ENCODE data around the gene MED9. TPM values are rescaled to one million over a fixed set of nuclear protein-coding genes. Genes with fewer than 3 reads are reported as not detected.

The MED9 gene
- total and polyA plus RNA-seq, 4 donors, result 6.4 to 12.5 (median 8.8) TPM

DNA sequence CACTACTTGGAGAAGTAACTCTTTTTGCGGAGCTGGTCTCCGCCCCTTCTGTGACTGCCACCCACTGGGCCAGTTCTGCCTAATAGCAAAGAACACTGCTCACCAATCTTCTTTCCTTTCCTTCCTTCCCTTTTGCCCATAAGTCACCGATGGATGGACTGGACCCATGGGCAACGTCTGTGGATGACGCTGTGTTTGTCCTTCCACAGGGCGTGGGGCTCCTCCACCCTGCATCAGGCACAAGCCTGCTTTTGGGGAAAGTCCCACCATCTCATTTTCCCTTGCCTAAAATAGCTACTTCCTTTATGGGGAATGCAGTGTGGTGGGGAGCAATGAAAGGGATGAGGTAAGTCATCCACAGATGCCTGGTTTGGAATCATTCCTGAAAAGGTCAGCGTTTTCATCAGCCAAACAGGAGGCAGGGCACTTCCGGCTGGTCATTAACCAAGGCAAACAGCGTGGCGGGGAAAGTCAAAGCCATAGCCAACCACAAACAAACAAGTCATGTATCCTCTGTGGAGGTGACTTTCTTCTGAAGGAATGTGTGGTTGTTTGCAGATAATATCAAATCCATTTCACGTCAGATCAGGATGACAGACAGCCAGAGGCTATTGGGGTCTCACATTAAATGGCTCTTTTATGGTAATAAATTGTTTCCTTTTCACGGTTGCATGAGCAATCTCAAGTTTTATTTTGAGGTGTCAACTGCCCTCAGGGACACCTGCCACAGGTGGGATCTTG is 30.7 kb upstream of the MED9 start (continued):
- TF ChIP-seq, protein P1, sequence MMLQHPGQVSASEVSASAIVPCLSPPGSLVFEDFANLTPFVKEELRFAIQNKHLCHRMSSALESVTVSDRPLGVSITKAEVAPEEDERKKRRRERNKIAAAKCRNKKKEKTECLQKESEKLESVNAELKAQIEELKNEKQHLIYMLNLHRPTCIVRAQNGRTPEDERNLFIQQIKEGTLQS (IDR thresholded peaks at IDR 0.05), result peak; percentile 79
- peak; percentile 44 for TF ChIP-seq HNF4G (IDR thresholded peaks at IDR 0.05)

DNA sequence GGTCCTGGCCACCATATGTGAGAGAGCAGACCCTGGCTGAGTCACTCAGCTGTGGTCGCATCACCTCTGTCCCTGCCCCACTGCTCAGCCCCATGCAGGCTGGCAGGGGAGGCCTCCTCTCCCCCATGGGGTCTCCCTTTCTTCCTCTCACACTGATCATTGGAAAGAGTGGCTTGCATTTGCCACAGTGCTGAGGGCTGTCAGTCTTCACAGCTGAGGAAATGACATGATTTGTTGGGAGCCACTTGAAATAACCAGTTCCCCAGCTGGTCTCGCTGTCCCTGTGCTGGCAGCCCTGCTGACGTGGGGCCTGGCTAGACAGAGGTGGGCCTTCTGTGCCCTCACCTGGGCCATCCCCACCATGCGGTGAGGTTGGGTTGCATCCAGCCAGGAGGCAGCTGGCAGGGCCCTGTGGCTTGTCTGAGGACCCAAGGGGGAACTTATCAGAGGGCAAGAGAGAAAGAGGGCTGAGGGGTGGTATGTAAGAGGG is 30.1 kb upstream of the MED9 start:
- 84% methylated on average over 4 of the region's 4 CpGs for WGBS
- H3K27ac ChIP-seq (ENCODE audit: low read depth in 1 of 2, low read length in 2 of 2), result peak overlapping the region; percentile 84 to 95
- no peak overlapping the region for H3K4me3 ChIP-seq (ENCODE audit: low read depth in 1 of 3, low read length in 3 of 3)
- H3K4me1 ChIP-seq (ENCODE audit: control insufficient read depth in 4 of 4, insufficient read depth in 4 of 4, low read length in 3 of 4), result peaks cover 10 to 34% (median 19%) of the 10 kb centered on the region in 4 donors
- H3K9ac ChIP-seq (ENCODE audit: low read depth in 1 of 2, low read length in 2 of 2), result peak overlapping the region in 1 of 2 donors; percentile 77
- no peaks in the 10 kb centered on the region for H3K27me3 ChIP-seq (ENCODE audit: control insufficient read depth in 4 of 4, insufficient read depth in 4 of 4, low read length in 3 of 4)
- H3K36me3 ChIP-seq (ENCODE audit: control insufficient read depth in 4 of 4, insufficient read depth in 3 of 4, low read depth in 1 of 4, low read length in 3 of 4), result no peaks in the 10 kb centered on the region
- no peaks in the 10 kb centered on the region for H3K9me3 ChIP-seq (ENCODE audit: control insufficient read depth in 4 of 4, low read length in 3 of 4)
- no peak for TF ChIP-seq HNF4A (conservative IDR thresholded peaks at IDR 0.05)
- no peak for DNase-seq (ENCODE audit: low spot score)

DNA sequence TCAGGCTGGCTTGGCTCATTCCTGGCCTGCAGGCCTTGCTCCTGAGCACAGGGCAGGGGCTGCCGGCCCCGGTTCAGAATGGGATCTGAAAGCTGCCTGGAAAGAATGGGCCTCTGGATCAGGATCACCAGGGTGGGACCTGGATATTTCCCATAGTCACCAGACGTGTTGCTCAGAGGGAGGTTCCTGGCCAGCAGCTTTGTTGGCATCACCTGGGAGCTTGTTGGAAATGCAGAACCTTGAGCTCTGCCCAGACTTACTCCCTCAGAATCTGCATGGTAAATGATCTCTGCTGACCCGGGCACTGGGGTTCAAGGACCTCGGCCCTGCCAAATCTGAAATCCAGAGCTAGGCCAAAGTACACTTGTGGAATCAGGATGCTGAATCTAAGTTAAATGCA is 29.5 kb upstream of the MED9 start:
- Histone ChIP-seq H3K36me3 (ENCODE audit: control insufficient read depth in 4 of 4, insufficient read depth in 3 of 4, low read depth in 1 of 4, low read length in 3 of 4) (no peaks in the 10 kb centered on the region), H3K27me3 (ENCODE audit: control insufficient read depth in 4 of 4, insufficient read depth in 4 of 4, low read length in 3 of 4) (no peaks in the 10 kb centered on the region), H3K4me1 (ENCODE audit: control insufficient read depth in 4 of 4, insufficient read depth in 4 of 4, low read length in 3 of 4) (peaks cover 10 to 34% (median 19%) of the 10 kb centered on the region in 4 donors), H3K27ac (ENCODE audit: low read depth in 1 of 2, low read length in 2 of 2) (peak overlapping the region; percentile 84 to 95), H3K4me3 (ENCODE audit: low read depth in 1 of 3, low read length in 3 of 3) (no peak overlapping the region), H3K9me3 (ENCODE audit: control insufficient read depth in 4 of 4, low read length in 3 of 4) (no peaks in the 10 kb centered on the region), H3K9ac (ENCODE audit: low read depth in 1 of 2, low read length in 2 of 2) (peak overlapping the region in 1 of 2 donors; percentile 77)
- TF ChIP-seq GABPA (IDR thresholded peaks at IDR 0.05 in 1 of 2, conservative IDR thresholded peaks at IDR 0.05 in 1 of 2) (no peak), RAD21 (IDR thresholded peaks at IDR 0.05) (peak in 1 of 2 donors; percentile 47), REST (IDR thresholded peaks at IDR 0.05) (peak; percentile 42), FOXA2 (IDR thresholded peaks at IDR 0.05) (peak; percentile 20), HNF4G (IDR thresholded peaks at IDR 0.05) (peak; percentile 81), ZBTB33 (IDR thresholded peaks at IDR 0.05) (no peak), RXRA (IDR thresholded peaks at IDR 0.05) (peak; percentile 94 to 95), NR2F2 (IDR thresholded peaks at IDR 0.05) (peak; percentile 62), YY1 (IDR thresholded peaks at IDR 0.05) (peak; percentile 40), TAF1 (conservative IDR thresholded peaks at IDR 0.05) (no peak), HNF4A (conservative IDR thresholded peaks at IDR 0.05) (peak; percentile 93 to 94), JUND (IDR thresholded peaks at IDR 0.05) (peak; percentile 30 to 74), FOXA1 (IDR thresholded peaks at IDR 0.05) (no peak), EGR1 (IDR thresholded peaks at IDR 0.05; ENCODE audit: low read depth in 2 of 2) (no peak), SP1 (IDR thresholded peaks at IDR 0.05) (peak; percentile 78)
- TF ChIP-seq, protein P2, sequence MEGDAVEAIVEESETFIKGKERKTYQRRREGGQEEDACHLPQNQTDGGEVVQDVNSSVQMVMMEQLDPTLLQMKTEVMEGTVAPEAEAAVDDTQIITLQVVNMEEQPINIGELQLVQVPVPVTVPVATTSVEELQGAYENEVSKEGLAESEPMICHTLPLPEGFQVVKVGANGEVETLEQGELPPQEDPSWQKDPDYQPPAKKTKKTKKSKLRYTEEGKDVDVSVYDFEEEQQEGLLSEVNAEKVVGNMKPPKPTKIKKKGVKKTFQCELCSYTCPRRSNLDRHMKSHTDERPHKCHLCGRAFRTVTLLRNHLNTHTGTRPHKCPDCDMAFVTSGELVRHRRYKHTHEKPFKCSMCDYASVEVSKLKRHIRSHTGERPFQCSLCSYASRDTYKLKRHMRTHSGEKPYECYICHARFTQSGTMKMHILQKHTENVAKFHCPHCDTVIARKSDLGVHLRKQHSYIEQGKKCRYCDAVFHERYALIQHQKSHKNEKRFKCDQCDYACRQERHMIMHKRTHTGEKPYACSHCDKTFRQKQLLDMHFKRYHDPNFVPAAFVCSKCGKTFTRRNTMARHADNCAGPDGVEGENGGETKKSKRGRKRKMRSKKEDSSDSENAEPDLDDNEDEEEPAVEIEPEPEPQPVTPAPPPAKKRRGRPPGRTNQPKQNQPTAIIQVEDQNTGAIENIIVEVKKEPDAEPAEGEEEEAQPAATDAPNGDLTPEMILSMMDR (IDR thresholded peaks at IDR 0.05; ENCODE audit: low read depth, low read length, missing input control), result no peak
- TF ChIP-seq, protein P1 (IDR thresholded peaks at IDR 0.05), result no peak
- TF ChIP-seq, protein P3, sequence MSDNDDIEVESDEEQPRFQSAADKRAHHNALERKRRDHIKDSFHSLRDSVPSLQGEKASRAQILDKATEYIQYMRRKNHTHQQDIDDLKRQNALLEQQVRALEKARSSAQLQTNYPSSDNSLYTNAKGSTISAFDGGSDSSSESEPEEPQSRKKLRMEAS (IDR thresholded peaks at IDR 0.05), result peak; percentile 42
- 39% methylated on average over 5 of the region's 5 CpGs for WGBS
- DNase-seq (ENCODE audit: low spot score), result no peak

Measured in liver (tissue), 9 donors.